ENCODE data around the gene MFAP3L.
A peak's percentile ranks its signal among the peaks of the same experiment; 100 is the strongest.

The MFAP3L gene

GRCh38 chr4:170026253-170027021 lies at the start of gene MFAP3L:
MFAP3L (minus strand) TSS chr4:170026395; CDS start chr4:170005877, 20,518 bp downstream.
- H3K4me1 ChIP-seq (ENCODE audit: control insufficient read depth in 1 of 2, insufficient read depth in 2 of 2, low read length in 2 of 2) = peaks cover 4 to 9% of the 10 kb centered on the region in 2 donors
- H3K36me3 ChIP-seq (ENCODE audit: control insufficient read depth in 1 of 2, insufficient read depth in 2 of 2, low read length in 2 of 2) = no peaks in the 10 kb centered on the region
- H3K9me3 ChIP-seq (ENCODE audit: control insufficient read depth in 1 of 2, low read length in 2 of 2) = no peaks in the 10 kb centered on the region
- H3K9ac ChIP-seq (ENCODE audit: low read depth in 1 of 2, low read length in 2 of 2) = peak within 1 kb of the TSS; percentile 82 to 83
- H3K27ac ChIP-seq (ENCODE audit: low read depth, low read length) = peak within 1 kb of the TSS; percentile 81
- peak within 1 kb of the TSS; percentile 85 to 95 for H3K4me3 ChIP-seq (ENCODE audit: low read depth in 1 of 2, low read length in 2 of 2)
- H3K27me3 ChIP-seq (ENCODE audit: control insufficient read depth in 1 of 2, insufficient read depth in 2 of 2, low read length in 2 of 2) = peaks cover 0 to 6% of the 10 kb centered on the region in 2 donors

- Histone ChIP-seq H3K9me3 (ENCODE audit: control insufficient read depth in 1 of 2, low read length in 2 of 2) (no peaks in the 10 kb centered on the region), H3K27me3 (ENCODE audit: control insufficient read depth in 1 of 2, insufficient read depth in 2 of 2, low read length in 2 of 2) (no peaks in the 10 kb centered on the region), H3K27ac (ENCODE audit: low read depth, low read length) (no peak overlapping the region), H3K4me3 (ENCODE audit: low read depth in 1 of 2, low read length in 2 of 2) (no peak overlapping the region), H3K4me1 (ENCODE audit: control insufficient read depth in 1 of 2, insufficient read depth in 2 of 2, low read length in 2 of 2) (no peaks in the 10 kb centered on the region), H3K36me3 (ENCODE audit: control insufficient read depth in 1 of 2, insufficient read depth in 2 of 2, low read length in 2 of 2) (no peaks in the 10 kb centered on the region), H3K9ac (ENCODE audit: low read depth in 1 of 2, low read length in 2 of 2) (no peak overlapping the region)
Measured at GRCh38 chr4:170071196-170071595, 45.0 kb upstream of the MFAP3L start.

- Histone ChIP-seq H3K9ac (ENCODE audit: low read depth in 1 of 2, low read length in 2 of 2) (no peak overlapping the region), H3K27me3 (ENCODE audit: control insufficient read depth in 1 of 2, insufficient read depth in 2 of 2, low read length in 2 of 2) (no peaks in the 10 kb centered on the region), H3K36me3 (ENCODE audit: control insufficient read depth in 1 of 2, insufficient read depth in 2 of 2, low read length in 2 of 2) (no peaks in the 10 kb centered on the region), H3K27ac (ENCODE audit: low read depth, low read length) (no peak overlapping the region), H3K9me3 (ENCODE audit: control insufficient read depth in 1 of 2, low read length in 2 of 2) (no peaks in the 10 kb centered on the region), H3K4me3 (ENCODE audit: low read depth in 1 of 2, low read length in 2 of 2) (no peak overlapping the region), H3K4me1 (ENCODE audit: control insufficient read depth in 1 of 2, insufficient read depth in 2 of 2, low read length in 2 of 2) (no peaks in the 10 kb centered on the region)
Measured at GRCh38 chr4:170068438-170069128, 42.4 kb upstream of the MFAP3L start.

- Histone ChIP-seq H3K27me3 (ENCODE audit: control insufficient read depth in 1 of 2, insufficient read depth in 2 of 2, low read length in 2 of 2) (no peaks in the 10 kb centered on the region), H3K4me1 (ENCODE audit: control insufficient read depth in 1 of 2, insufficient read depth in 2 of 2, low read length in 2 of 2) (no peaks in the 10 kb centered on the region), H3K9ac (ENCODE audit: low read depth in 1 of 2, low read length in 2 of 2) (no peak overlapping the region), H3K36me3 (ENCODE audit: control insufficient read depth in 1 of 2, insufficient read depth in 2 of 2, low read length in 2 of 2) (no peaks in the 10 kb centered on the region), H3K9me3 (ENCODE audit: control insufficient read depth in 1 of 2, low read length in 2 of 2) (no peaks in the 10 kb centered on the region), H3K27ac (ENCODE audit: low read depth, low read length) (no peak overlapping the region), H3K4me3 (ENCODE audit: low read depth in 1 of 2, low read length in 2 of 2) (no peak overlapping the region)
Measured at GRCh38 chr4:170059421-170059820, 33.2 kb upstream of the MFAP3L start.

- Histone ChIP-seq H3K4me1 (ENCODE audit: control insufficient read depth in 1 of 2, insufficient read depth in 2 of 2, low read length in 2 of 2) (no peaks in the 10 kb centered on the region), H3K9ac (ENCODE audit: low read depth in 1 of 2, low read length in 2 of 2) (no peak overlapping the region), H3K9me3 (ENCODE audit: control insufficient read depth in 1 of 2, low read length in 2 of 2) (no peaks in the 10 kb centered on the region), H3K36me3 (ENCODE audit: control insufficient read depth in 1 of 2, insufficient read depth in 2 of 2, low read length in 2 of 2) (no peaks in the 10 kb centered on the region), H3K4me3 (ENCODE audit: low read depth in 1 of 2, low read length in 2 of 2) (no peak overlapping the region), H3K27ac (ENCODE audit: low read depth, low read length) (no peak overlapping the region), H3K27me3 (ENCODE audit: control insufficient read depth in 1 of 2, insufficient read depth in 2 of 2, low read length in 2 of 2) (no peaks in the 10 kb centered on the region)
Measured at GRCh38 chr4:170058826-170059225, 32.6 kb upstream of the MFAP3L start.

- no peaks in the 10 kb centered on the region for H3K9me3 ChIP-seq (ENCODE audit: control insufficient read depth in 1 of 2, low read length in 2 of 2)
- H3K36me3 ChIP-seq (ENCODE audit: control insufficient read depth in 1 of 2, insufficient read depth in 2 of 2, low read length in 2 of 2) = no peaks in the 10 kb centered on the region
- H3K27ac ChIP-seq (ENCODE audit: low read depth, low read length) = no peak overlapping the region
- no peaks in the 10 kb centered on the region for H3K4me1 ChIP-seq (ENCODE audit: control insufficient read depth in 1 of 2, insufficient read depth in 2 of 2, low read length in 2 of 2)
- H3K9ac ChIP-seq (ENCODE audit: low read depth in 1 of 2, low read length in 2 of 2) = no peak overlapping the region
- H3K4me3 ChIP-seq (ENCODE audit: low read depth in 1 of 2, low read length in 2 of 2) = no peak overlapping the region
- H3K27me3 ChIP-seq (ENCODE audit: control insufficient read depth in 1 of 2, insufficient read depth in 2 of 2, low read length in 2 of 2) = no peaks in the 10 kb centered on the region
Measured at GRCh38 chr4:170057866-170058265, 31.7 kb upstream of the MFAP3L start.

- Histone ChIP-seq H3K4me1 (ENCODE audit: control insufficient read depth in 1 of 2, insufficient read depth in 2 of 2, low read length in 2 of 2) (no peaks in the 10 kb centered on the region), H3K27ac (ENCODE audit: low read depth, low read length) (no peak overlapping the region), H3K9ac (ENCODE audit: low read depth in 1 of 2, low read length in 2 of 2) (no peak overlapping the region), H3K27me3 (ENCODE audit: control insufficient read depth in 1 of 2, insufficient read depth in 2 of 2, low read length in 2 of 2) (no peaks in the 10 kb centered on the region), H3K9me3 (ENCODE audit: control insufficient read depth in 1 of 2, low read length in 2 of 2) (no peaks in the 10 kb centered on the region), H3K4me3 (ENCODE audit: low read depth in 1 of 2, low read length in 2 of 2) (no peak overlapping the region), H3K36me3 (ENCODE audit: control insufficient read depth in 1 of 2, insufficient read depth in 2 of 2, low read length in 2 of 2) (no peaks in the 10 kb centered on the region)
Measured at GRCh38 chr4:170052919-170053318, 26.7 kb upstream of the MFAP3L start.

GRCh38 chr4:170051402-170051801 lies 25.2 kb upstream of the MFAP3L start:
- no peak overlapping the region for H3K27ac ChIP-seq (ENCODE audit: low read depth, low read length)
- H3K9me3 ChIP-seq (ENCODE audit: control insufficient read depth in 1 of 2, low read length in 2 of 2) = no peaks in the 10 kb centered on the region
- no peaks in the 10 kb centered on the region for H3K4me1 ChIP-seq (ENCODE audit: control insufficient read depth in 1 of 2, insufficient read depth in 2 of 2, low read length in 2 of 2)
- no peaks in the 10 kb centered on the region for H3K27me3 ChIP-seq (ENCODE audit: control insufficient read depth in 1 of 2, insufficient read depth in 2 of 2, low read length in 2 of 2)
- H3K4me3 ChIP-seq (ENCODE audit: low read depth in 1 of 2, low read length in 2 of 2) = no peak overlapping the region
- H3K36me3 ChIP-seq (ENCODE audit: control insufficient read depth in 1 of 2, insufficient read depth in 2 of 2, low read length in 2 of 2) = no peaks in the 10 kb centered on the region
- H3K9ac ChIP-seq (ENCODE audit: low read depth in 1 of 2, low read length in 2 of 2) = no peak overlapping the region

- no peaks in the 10 kb centered on the region for H3K36me3 ChIP-seq (ENCODE audit: control insufficient read depth in 1 of 2, insufficient read depth in 2 of 2, low read length in 2 of 2)
- no peaks in the 10 kb centered on the region for H3K4me1 ChIP-seq (ENCODE audit: control insufficient read depth in 1 of 2, insufficient read depth in 2 of 2, low read length in 2 of 2)
- no peak overlapping the region for H3K4me3 ChIP-seq (ENCODE audit: low read depth in 1 of 2, low read length in 2 of 2)
- no peak overlapping the region for H3K9ac ChIP-seq (ENCODE audit: low read depth in 1 of 2, low read length in 2 of 2)
- no peaks in the 10 kb centered on the region for H3K27me3 ChIP-seq (ENCODE audit: control insufficient read depth in 1 of 2, insufficient read depth in 2 of 2, low read length in 2 of 2)
- H3K9me3 ChIP-seq (ENCODE audit: control insufficient read depth in 1 of 2, low read length in 2 of 2) = no peaks in the 10 kb centered on the region
- H3K27ac ChIP-seq (ENCODE audit: low read depth, low read length) = no peak overlapping the region
Measured at GRCh38 chr4:170049766-170050165, 23.6 kb upstream of the MFAP3L start.

- Histone ChIP-seq H3K9ac (ENCODE audit: low read depth in 1 of 2, low read length in 2 of 2) (no peak overlapping the region), H3K27me3 (ENCODE audit: control insufficient read depth in 1 of 2, insufficient read depth in 2 of 2, low read length in 2 of 2) (no peaks in the 10 kb centered on the region), H3K27ac (ENCODE audit: low read depth, low read length) (no peak overlapping the region), H3K36me3 (ENCODE audit: control insufficient read depth in 1 of 2, insufficient read depth in 2 of 2, low read length in 2 of 2) (no peaks in the 10 kb centered on the region), H3K9me3 (ENCODE audit: control insufficient read depth in 1 of 2, low read length in 2 of 2) (no peaks in the 10 kb centered on the region), H3K4me1 (ENCODE audit: control insufficient read depth in 1 of 2, insufficient read depth in 2 of 2, low read length in 2 of 2) (no peaks in the 10 kb centered on the region), H3K4me3 (ENCODE audit: low read depth in 1 of 2, low read length in 2 of 2) (no peak overlapping the region)
Measured at GRCh38 chr4:170047771-170048354, 21.7 kb upstream of the MFAP3L start.
